GM19351 (cell line): ENCODE measurements around the gene TTF2.
"Not testable (repeated sequence)": the region's sequence is repeated elsewhere in the genome, so short reads cannot be mapped to it uniquely, and the experiment has no call there.

Source experiments
- ATAC-seq: cut with Tn5 transposase; IDR thresholded peaks from one replicate; pipeline ENCODE4 v1.9.1; 2021; ENCODE audit warnings: mild to moderate bottlenecking, moderate library complexity; ENCODE audit not compliant: unreplicated experiment

Gene TTF2

DNA sequence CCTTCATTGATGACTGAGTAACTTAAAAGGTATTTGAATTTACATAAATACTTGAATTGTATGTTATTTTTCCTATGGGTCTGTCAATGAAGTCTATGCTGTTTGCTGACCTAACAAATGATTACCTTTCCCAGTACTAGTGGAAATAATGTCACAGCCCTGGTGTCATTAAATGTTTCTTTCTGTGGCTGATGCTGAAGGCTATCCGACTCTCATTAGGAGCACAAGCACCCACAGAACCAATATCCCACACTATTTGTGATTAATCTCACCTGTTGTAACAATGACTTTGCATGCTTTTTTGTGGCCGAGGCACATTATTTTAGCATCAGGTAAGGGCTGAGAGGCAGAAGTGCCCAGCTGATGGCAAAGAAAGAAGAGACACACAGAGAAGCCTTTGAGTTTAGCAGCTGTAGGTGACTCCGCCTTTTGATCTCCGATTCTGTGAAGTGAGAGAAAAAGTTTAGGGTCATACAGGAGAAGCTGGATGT lies 87.3 kb downstream of the TTF2 start:
- no peak for ATAC-seq

DNA sequence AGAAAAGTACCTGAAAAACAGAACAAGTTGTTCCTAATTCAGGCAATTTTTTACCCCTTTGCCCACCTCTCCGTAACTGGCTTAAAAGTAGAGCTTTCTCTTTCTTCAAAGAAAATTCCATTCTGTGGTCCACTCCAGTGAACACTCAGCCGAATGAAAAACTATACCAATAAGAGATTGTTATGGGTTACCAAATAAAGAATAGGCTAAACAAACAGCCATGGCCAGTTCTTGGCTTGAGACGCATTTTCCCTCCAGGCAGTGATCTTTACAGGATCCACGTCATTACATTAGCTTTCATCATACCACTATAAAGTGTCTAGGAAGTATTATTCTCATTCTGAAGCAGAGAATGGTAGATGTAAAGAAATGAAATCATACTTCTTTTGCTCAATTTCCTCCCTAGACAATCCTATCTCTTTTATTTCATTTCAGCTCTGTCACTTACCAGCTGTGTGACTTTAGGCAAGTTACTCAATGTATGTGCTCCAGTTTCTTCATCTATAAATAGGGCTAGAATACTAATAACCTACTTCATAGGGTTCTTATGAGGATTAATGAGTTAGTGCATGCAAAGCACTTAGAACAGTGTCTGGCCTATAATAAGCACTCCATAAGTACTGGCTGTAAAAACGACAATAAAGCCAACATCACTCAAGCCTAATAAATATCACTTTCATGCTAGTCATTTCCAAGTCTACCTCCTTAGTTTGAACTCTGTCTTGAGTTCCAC lies 87.9 kb downstream of the TTF2 start:
- no peak for ATAC-seq

DNA sequence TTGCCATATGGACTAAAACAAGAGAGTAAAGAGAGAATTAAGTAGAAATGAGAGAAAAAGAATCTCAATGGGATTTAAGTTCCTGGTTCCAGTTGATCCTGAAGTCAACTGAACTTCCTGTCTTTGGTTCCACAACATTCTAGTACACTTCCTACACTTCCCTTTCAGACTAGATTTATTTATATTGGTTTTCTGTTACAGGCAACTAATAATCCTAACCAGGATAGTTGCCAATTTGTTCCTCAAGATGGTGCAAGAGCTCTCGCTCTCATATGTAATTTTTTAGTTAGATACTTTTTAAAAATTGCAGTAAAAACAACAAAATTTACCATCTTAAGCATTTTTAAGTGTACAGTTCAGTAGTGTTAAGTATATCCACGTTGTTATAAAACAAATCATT lies 90.2 kb downstream of the TTF2 start:
- ATAC-seq: no peak

DNA sequence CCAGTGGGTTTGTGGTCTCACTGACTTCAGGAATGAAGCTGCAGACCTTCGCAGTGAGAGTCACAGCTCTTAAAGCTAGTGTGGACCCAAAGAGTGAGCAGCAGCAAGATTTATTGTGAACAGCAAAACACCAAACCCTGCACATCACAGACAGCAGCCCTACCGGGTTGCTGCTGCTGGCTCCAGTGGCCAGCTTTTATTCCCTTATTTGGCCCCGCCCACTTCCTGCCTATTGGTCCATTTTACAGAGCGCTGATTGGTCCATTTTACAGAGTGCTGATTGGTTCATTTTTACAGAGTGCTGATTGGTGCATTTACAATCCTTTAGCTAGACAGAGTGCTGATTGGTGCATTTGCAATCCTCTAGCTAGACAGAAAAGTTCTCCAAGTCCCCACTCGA lies 91.2 kb downstream of the TTF2 start:
- not testable (repeated sequence) for ATAC-seq
